GM15510 (cell line): ENCODE results near the gene PPP1R36.

Source experiments
- POLR2A ChIP-seq: IDR thresholded peaks from 3 replicates; pipeline ENCODE4 v1.6.1; 2011; ENCODE audit warnings: borderline replicate concordance; ENCODE audit not compliant: insufficient read length; ENCODE audit errors: extremely low read depth

The PPP1R36 gene

DNA sequence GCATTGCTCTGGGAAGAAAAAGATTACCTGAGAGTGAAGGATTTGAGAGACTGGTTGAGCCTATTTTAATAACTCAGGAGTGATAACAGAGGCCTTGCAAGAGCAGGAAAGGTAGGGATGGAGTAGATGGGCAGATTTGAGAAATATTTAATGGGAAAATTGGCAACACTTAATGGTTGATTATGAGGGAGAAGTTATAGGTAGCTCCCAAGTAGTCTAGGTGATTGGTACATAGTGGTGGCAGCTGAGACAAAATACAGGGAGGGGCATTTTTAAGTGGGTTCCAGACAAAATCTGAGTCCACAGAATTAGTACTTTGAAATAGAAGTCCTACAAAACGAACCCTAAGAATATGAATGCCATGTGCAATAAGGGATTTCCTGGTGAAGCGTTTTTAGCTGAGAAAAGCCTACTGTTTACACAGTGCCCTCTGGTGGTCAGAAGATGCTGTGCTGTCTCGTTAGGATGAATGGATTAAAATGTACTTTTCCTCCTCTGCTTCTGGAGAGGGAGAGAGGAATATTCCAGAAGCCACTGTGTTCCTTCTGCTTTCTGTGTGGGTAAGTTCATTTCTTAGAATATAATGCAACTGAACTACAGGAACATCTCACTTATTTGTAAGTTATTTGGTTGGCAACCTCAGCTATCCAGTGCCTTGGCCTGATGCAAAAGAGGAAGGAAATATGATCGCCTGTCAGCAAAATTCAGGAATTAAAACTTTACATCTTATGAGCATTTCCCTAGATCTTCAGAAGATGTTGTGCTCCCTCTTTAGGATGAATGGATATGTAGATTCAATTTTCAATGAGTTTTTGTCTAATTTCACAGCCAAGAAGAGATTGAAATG lies 38.7 kb upstream of the PPP1R36 start:
- no peak for TF ChIP-seq POLR2A

GRCh38 chr14:64513271-64513670 lies 36.5 kb upstream of the PPP1R36 start:
- no peak for TF ChIP-seq POLR2A

DNA sequence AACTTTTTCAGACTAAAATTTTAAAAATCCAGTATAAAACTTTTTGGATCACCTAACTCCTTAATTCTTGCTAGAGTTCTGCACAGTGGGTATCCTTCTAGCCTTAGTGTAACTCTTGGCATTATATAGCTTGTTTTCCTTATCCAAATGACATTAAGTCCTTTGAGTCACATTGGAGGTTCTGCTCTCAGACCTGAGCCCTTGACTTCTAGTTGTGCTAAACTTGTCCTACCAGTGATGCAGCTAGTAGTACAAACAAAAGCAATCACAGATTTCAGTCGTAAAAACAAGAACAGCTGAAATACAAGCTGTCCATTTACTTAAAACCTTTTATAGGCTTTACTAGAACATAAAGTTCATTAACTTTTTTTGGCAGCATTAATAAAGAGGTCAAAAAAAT lies 34.7 kb upstream of the PPP1R36 start:
- TF ChIP-seq POLR2A: no peak

DNA sequence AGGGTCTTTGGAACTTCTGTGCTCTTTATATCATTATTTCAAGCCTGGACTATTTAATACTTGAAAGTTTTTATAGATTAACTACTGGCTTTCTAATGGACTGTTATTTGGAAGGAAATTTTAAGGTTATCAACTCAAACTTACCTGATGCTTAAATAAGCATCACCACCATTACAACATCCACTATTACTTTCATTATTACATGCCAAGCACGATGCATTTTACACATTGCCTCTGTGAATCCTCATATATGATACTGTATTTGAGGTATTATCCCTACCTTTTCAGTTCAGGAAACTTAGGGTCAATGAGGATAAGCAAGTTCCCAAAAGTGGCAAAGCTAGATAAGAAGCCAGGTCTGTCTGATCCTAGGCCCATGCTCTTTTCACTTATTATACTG lies 32.8 kb upstream of the PPP1R36 start:
- no peak for TF ChIP-seq POLR2A

GRCh38 chr14:64518229-64518628 lies 31.5 kb upstream of the PPP1R36 start:
- no peak for TF ChIP-seq POLR2A

DNA sequence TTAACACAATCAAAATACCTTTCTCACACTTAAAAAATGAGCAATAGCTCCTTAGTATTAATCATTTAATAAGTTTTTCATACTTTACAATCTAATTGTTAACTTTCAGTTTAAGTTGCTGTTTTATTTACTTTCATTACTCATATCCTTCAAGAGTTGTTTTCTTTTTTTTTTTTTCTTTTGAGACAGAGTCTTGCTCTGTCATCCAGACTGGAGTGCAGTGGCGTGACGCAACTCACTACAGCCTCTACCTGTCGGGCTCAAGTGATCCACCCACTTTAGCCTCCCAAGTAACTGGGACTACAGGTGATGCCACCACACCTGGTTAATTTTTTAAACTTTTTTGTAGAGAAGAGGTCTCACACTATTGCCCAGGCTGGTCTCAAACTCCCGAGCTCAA lies 29.1 kb upstream of the PPP1R36 start:
- TF ChIP-seq POLR2A: no peak

- TF ChIP-seq POLR2A: no peak
These were observed 27.0 kb upstream of the PPP1R36 start for GRCh38 chr14:64522591-64523355.

DNA sequence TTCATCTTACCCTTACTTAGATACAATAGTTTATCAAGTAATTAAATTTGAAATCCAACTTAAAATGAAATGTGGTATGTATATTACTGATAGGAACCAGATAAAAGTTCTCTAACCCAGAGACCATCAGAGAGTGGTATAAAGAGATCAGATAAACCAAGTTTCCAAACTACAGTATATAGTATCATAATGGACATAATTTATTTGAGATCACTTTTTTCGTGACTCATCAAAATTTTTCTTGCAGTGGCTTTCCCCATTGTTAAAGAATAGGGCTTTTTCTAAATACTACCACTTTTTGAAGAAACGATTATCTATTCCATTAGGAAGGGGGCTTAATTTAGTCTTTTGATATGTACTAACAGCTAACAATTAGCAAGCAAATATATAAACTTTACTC lies 24.4 kb upstream of the PPP1R36 start:
- no peak for TF ChIP-seq POLR2A

- no peak for TF ChIP-seq POLR2A
These were observed 18.2 kb upstream of the PPP1R36 start for GRCh38 chr14:64531567-64531966.

DNA sequence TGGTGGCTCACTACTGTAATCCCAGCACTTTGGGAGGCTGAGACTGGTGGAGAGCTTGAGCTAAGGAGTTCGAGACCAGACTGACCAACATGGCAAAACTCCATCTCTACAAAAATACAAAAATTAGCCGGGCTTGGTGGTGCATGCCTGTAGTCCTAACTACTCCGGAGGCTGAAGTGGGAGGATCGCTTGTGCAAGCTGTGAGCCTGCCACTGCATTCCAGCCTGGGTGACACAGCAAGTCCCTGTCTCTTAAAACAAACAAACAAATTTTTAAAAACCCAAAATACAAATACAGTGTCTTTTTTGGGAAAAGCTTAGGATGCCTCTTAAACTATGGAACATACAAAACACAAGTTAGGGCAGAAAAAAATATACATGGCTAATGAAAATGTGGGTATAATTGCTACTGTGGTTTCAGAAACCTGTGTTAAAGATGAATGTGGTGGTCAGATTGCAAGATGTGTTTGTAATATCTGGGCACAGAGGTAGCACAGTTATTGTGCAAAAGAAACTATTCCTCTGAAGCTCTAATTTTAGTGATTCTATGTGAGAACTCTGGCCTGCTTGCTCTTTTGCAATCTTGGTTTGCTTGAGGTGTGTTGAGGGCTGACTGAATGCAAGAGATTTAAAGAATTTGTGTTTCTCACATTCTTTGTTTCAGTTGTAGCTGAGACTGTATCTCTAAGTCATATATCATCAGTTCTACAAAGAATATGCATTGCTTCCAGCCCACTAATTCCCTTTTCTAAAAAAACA lies 13.1 kb upstream of the PPP1R36 start:
- TF ChIP-seq POLR2A: no peak

- TF ChIP-seq POLR2A: peak; percentile 83
These were observed 9.3 kb upstream of the PPP1R36 start, which contains the start of gene HSPA2 for GRCh38 chr14:64540208-64541202. Gene HSPA2, plus strand, starts transcription at chr14:64540741. Its CDS starts 109 bp downstream, at chr14:64540850.

DNA sequence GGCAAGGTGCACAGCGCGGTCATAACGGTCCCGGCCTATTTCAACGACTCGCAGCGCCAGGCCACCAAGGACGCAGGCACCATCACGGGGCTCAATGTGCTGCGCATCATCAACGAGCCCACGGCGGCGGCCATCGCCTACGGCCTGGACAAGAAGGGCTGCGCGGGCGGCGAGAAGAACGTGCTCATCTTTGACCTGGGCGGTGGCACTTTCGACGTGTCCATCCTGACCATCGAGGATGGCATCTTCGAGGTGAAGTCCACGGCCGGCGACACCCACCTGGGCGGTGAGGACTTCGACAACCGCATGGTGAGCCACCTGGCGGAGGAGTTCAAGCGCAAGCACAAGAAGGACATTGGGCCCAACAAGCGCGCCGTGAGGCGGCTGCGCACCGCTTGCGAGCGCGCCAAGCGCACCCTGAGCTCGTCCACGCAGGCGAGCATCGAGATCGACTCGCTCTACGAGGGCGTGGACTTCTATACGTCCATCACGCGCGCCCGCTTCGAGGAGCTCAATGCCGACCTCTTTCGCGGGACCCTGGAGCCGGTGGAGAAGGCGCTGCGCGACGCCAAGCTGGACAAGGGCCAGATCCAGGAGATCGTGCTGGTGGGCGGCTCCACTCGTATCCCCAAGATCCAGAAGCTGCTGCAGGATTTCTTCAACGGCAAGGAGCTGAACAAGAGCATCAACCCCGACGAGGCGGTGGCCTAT lies 8.3 kb upstream of the PPP1R36 start:
- no peak for TF ChIP-seq POLR2A
